GM21390 (cell line): Measurements from ENCODE around the gene MASP2.
"Not testable (repeated sequence)": the region's sequence is repeated elsewhere in the genome, so short reads cannot be mapped to it uniquely, and the experiment has no call there.

Experiments used
- ATAC-seq: cut with Tn5 transposase; IDR thresholded peaks from one replicate; pipeline ENCODE4 v1.9.1; 2021; ENCODE audit not compliant: unreplicated experiment

Gene MASP2

GRCh38 chr1:10992004-10992403, 55.0 kb downstream of the MASP2 start:
- not testable (repeated sequence) for ATAC-seq

DNA sequence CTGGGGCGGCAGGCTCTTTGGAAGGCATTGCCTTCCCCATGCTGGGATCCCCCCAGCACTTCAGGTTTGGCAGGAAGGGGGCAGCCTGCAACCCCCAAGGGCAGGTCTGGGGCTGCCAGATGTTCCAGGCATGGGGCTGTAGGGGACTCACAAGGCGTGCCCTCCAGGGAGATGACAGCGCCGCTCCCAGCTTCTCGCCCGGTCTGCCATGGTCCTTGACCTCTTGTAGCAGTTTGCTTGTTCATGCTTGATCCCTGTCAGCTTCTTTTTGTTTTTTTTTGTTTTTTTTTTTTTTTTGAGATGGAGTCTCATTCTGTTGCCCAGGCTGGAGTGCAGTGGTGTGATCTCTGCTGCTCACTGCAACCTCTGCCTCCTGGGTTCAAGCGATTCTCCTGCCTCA, 56.2 kb downstream of the MASP2 start:
- ATAC-seq = no peak

DNA sequence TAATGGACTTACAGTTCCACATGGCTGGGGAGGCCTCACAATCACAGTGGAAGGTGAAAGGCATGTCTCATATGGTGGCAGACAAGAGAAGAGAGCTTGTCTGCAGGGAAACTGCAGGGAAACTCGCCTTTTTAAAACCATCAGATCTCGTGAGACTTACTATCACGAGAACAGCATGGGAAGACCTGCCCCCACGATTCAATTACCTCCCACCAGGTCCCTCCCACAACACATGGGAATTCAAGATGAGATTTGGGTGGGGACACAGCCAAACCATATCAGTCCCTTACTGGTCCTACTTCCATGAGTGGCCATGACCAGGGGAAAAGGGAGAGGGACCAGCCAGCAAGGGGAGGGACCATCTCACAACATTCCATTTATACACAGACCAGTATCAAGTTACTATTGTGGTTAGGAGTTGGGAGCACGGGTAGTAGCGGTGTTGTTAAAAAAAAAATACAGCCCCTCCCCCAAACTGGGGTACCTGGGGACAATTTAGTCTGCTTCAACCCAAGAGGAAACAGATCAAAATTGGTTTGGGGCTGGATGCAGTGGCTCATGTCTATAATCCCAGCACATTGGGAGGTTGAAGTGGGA, 57.0 kb downstream of the MASP2 start:
- ATAC-seq = not testable (repeated sequence)

DNA sequence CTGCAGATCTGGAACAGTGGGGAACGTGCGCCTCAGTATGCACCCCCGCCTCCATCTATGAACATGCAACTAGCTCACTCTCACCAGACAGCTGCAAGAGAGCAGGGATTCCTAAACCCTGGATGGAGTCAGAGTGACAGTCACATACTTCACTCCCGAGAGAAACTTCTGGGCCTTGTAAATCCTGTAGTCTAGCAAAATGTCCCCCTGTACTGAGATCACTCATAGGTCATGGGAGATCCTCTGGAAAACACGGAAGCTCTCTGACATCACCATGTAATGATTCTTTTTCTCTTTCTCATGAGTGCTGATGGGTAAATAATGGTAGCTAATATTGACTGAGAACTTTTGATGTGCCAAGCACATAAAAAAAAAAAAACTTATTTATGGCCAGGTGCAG, 57.9 kb downstream of the MASP2 start:
- ATAC-seq = no peak

DNA sequence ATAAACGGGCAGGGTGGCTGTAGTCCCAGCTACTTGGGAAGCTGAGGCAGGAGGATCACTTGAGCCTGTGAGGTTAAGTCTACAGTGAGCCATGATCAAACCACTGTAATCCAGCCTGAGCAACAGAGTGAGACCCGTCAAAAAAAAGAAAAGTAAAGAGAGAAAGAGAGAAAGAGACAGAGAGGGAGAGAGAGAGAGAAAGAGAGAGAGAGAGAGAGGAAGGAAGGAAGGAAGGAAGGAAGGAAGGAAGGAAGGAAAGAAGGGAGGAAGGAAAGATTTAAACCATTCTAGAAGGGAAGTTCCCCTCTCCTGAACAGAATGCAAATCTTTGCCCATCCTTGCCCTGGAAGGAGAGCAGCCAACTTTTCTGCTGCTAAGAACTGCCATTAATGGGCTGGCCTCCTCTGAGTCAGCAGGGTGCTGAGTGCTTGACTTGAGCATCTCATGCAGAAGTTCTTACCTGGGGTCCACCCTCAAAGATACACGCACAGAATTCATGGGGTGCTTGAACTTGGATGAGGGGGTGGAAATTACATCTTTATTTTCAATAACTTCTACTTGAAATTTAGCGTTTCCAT, 59.1 kb downstream of the MASP2 start:
- no peak for ATAC-seq

- ATAC-seq = no peak
These were observed 60.5 kb downstream of the MASP2 start for GRCh38 chr1:10986525-10986890.

GRCh38 chr1:10980841-10981727, 66.0 kb downstream of the MASP2 start:
- no peak for ATAC-seq

- ATAC-seq = no peak
These were observed 66.9 kb downstream of the MASP2 start for GRCh38 chr1:10980094-10980577.

- no peak for ATAC-seq
These were observed 67.5 kb downstream of the MASP2 start for GRCh38 chr1:10979483-10979920.

- ATAC-seq = no peak
These were observed 68.3 kb downstream of the MASP2 start for GRCh38 chr1:10978719-10979118.
